AML-193 (cell line): ENCODE measurements around the gene SRPX.

ENCODE experiments used
- DNase-seq, 2 experiments: peaks; one replicate each; lab custom pipeline; 2025; lab: John Stamatoyannopoulos, UW

The SRPX gene

GRCh38 chrX:38138900-38139299, 81.8 kb downstream of the SRPX start:
- no peak for DNase-seq

- no peak for DNase-seq
These were observed 82.3 kb downstream of the SRPX start for GRCh38 chrX:38138157-38138891.

DNA sequence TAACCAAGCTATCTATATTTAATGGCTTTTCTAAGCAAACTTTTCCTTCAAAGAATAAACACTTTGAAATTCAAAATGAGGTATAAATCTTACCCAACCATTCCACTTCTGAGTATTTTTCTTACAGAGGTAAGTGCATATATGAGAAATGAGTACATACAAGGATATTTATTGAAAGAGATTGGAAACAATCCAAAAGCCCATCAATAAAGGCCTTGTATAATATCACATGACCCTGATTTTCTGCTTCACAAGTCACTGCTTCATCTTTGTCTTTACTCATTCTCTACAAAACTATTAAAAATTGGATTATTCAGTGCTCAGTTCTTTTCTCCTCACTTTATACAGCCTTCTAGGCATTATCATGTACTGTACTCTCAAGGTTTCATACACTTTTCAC, 91.3 kb downstream of the SRPX start:
- DNase-seq: no peak

DNA sequence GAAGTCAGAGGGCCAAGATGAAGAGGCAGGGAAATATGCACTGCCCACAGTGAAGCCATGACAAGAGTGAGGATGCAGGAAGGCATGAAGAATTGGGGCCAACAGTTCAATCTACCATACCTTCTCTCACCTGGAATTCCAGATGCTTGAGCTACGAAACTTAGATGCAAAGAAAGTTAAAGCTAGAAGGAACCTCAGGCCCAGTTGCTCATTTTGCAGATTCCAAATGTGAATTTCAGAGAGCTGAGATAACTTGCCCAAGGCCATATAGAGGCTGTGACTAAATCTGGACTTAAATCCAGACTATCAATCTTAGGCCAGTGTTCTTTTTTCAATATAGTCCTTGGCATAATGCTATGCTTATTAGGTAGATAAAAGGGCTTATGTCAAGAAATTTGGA, 92.7 kb downstream of the SRPX start:
- no peak for DNase-seq

DNA sequence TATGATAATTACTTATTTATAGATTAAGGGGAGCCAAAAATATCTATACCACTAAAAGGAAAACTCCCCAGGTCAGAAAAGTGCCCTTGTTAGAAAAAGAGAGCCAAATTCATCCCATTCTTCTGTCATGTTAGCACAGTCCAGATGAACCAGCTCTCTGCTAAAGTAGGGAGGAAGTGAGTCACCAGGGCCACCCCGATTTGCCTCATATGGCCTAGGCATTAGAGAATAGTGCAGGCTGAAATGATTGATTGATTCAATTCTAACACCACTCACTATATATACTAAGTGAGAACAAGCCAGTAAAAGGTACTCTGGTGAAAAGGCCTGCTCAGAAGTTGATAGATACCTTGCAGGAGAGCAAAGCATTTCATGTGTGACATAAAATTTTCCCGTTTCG, 94.5 kb downstream of the SRPX start:
- no peak for DNase-seq

GRCh38 chrX:38124000-38124399, 96.7 kb downstream of the SRPX start:
- DNase-seq: no peak

DNA sequence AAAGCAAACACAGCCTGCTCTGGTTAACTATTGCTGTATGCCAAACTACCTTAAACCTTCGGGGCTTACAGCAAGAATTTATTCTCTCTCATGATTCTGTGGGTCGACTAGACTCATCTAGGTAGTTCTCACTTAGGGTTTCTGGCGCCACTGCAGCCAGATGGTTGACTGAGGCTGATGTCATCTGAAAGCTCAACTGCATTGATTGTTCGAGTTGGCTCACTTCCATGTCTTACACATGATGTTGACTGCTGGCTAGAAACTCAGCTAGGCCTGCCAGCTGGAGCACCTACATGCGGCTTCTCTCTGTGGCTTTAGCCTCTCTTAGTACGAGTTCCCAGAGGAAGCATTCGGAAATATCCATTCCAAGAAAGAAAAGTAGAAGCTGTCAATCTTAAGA, 103.2 kb downstream of the SRPX start:
- DNase-seq: no peak

DNA sequence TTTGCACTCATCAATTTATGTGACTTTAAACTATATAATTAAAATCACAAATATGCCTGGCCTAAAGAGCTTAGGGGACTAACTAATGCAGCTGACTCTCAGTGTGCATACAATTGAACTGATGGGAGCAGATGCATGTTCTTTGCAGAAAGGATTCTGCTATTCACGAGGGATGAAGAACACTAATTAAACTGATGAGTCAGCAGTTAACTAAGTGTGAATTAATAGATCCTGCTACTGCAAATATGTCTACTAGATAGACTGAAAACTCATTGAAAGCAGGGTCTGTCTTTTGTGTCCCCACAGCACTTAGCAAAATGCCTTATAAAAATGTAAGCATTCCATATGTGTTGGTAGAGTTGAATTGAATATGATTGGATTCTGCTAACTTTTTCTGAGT, 104.0 kb downstream of the SRPX start:
- no peak for DNase-seq

- no peak for DNase-seq
These were observed 108.1 kb downstream of the SRPX start for GRCh38 chrX:38112566-38112965.

DNA sequence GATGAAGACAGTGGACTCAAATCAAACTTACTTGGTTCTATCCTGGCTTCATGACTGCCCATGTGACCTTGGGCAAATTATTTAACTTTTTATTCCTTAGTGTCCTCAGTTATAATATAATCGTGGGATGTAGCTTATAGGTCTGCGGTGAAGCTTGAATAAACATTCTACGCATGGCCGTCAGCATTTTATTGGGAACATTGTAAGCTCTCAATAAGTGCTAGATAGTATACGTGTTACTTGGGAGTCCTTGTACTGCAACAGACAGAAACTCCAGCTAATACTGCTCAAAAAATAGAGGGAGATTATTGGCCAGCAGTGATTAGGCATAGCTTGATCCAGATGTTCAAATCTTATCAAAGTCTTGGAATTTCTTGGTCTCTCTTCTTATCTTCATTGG, 109.5 kb downstream of the SRPX start:
- no peak for DNase-seq

DNA sequence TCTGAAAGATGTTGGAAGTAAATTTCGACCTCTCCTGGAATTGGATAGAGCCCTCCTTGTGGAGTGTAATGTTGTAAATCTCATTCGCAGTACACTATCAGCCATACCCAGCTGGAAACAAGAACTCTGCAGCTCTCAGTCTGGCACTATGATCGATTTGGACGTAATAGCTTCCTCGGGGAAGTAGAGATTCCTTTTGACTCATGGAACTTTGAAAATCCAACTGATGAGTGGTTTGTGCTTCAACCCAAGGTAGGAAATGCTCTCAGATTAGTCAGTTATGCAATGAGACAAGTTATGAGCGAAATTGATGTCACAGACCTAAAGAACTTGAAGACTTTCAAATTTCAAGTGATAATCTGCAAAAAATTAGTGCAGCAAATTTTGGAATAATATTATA, 110.4 kb downstream of the SRPX start:
- no peak for DNase-seq

DNA sequence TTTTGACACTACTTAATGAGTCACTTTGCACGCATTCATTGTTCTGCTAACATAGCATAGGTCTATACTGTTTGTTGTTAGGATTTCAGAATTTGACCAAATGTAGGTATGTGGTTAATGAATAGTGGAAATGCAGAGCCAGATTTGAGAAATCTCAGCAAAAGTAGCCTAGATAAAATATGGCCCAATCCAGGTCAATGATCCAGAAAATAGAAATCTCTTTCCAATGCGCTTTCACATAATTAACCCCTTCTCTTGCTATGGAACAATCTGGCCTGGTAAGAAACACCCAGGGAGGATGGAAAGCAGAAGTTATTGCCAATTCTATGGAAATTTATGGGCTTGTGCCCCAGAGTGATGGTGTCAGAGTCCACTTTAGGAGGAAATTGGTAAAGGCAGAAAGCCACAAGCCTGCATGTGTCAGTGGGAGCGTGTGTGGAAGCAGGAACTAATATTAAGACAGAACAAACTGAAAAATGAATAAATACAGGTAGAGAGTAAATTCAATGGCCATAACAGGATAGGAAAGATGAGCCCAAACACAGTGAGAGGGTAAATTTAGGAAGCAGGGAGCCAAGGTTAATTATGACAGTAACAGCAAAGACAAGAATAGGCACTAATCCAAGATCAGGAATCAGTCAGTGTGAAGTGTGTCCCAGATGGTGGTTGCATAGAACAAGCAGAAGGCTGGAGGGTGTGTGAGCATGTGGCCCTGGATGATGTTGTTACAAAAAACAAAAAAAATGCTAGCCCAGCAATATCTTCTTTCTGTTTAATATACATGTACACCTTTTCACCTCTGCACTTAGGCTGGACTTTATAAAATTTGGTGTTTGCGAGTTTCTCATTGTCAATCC, 111.4 kb downstream of the SRPX start:
- no peak for DNase-seq

DNA sequence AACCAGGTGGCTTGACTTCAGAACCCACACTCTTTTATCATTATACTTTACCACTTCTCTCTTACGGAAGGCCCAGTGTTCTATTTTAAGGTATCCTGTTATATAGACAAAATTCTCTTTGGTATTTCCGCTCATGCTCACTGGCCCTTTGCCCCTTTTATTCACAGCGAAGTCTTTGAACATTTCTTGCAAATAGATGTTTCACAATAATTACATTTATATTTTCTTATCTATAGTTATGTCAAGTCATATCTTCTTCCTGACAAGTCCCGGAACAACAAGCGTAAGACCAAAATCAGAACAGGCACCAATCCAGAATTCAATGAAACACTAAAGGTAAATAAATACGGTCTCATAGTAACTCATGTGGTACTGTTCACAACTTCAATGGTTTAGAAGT, 112.3 kb downstream of the SRPX start:
- DNase-seq: no peak

GRCh38 chrX:38106991-38107655, 113.5 kb downstream of the SRPX start:
- DNase-seq: no peak

- DNase-seq: no peak
These were observed 115.4 kb downstream of the SRPX start for GRCh38 chrX:38105216-38105725.

- DNase-seq: no peak
These were observed 116.5 kb downstream of the SRPX start for GRCh38 chrX:38103857-38104812.

DNA sequence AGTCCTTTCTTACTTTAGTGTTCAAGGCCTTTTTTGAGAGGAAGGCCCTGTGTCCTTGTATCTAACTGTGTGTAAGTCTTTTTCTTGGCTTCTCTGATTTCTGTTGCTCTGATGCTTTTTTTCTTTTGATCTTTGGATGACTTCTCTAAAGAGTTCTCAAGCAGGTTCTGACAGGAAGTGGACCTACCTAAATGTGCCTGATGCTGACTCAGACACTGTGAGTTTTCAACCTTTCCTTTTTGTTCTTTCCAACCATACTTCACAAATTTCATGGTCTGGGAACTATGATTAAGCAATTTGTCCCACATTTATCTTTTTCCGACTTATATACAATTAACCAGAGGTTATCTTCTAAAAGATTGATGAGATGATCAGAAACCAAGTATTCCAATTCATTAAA, 117.8 kb downstream of the SRPX start:
- DNase-seq: no peak

DNA sequence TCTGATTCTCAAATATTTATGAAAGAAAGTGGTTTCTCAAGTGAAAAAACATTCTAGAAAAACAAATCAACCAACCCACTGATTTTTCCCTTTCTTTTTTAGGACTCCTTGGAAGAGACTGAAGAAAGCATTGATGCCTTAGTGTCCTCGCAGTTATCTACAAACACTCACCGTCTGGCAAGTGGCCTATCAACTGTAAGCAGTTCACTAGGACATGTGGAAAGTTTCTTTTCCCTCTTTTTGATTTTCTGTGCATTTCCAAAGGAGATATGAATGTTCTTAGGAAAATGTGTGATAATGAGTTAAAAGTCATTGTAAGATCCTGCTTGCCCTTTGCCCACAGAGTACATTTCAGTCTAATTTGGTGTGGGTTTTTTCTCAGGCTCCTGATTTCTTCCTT, 118.4 kb downstream of the SRPX start:
- no peak for DNase-seq

DNA sequence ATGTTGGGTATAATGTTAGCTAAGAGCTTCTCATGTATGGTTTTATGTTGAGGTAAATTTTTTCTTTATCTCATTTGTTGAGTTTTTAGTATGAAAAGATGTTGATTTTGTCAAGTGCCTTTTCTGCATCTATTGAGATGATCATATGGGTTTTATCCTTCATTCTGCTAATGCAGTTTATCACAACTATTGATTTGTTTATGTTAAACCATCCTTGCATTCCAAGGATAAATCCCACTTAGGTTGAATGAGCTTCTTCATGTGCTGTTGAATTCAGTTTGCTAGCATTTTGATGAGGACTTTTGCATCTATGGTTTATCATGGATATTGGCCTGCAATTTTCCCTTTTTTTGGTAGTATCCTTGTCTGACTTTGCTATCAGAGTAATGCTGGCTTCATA, 121.0 kb downstream of the SRPX start:
- DNase-seq: no peak
